BE2C (cell line): ENCODE measurements around the gene TTC28.

Experiments
- DNase-seq: peaks from one replicate; pipeline ENCODE4 v3.0.0-alpha.2; 2020
- H3K27me3 ChIP-seq: fragments of 250-450 bp; sonication (Bioruptor Pico); 2 replicates; pipeline ENCODE4 v1.5.1; 2020; ENCODE audit warnings: mild to moderate bottlenecking
- H3K36me3 ChIP-seq: fragments of 250-450 bp; sonication (Bioruptor Pico); 2 replicates; pipeline ENCODE4 v1.5.1; 2020; ENCODE audit warnings: mild to moderate bottlenecking
- H3K4me1 ChIP-seq: fragments of 250-450 bp; sonication (Bioruptor Pico); 2 replicates; pipeline ENCODE4 v1.5.1; 2020
- H3K4me3 ChIP-seq: 2 replicates; pipeline ENCODE4 v1.5.1; 2011; ENCODE audit warnings: low read depth, low read length
- H3K9me3 ChIP-seq: fragments of 250-450 bp; sonication (Bioruptor Pico); 2 replicates; pipeline ENCODE4 v1.5.1; 2020
- CTCF ChIP-seq: IDR thresholded peaks from 2 replicates; pipeline ENCODE4 v1.5.1; 2012; ENCODE audit warnings: mild to moderate bottlenecking, low read depth, low read length

TTC28 gene

GRCh38 chr22:28188178-28188879 lies 491.3 kb downstream of the TTC28 start:
- H3K27me3 ChIP-seq: no peaks in the 10 kb centered on the region
- DNase-seq: no peak
- H3K36me3 ChIP-seq: no peaks in the 10 kb centered on the region
- peaks cover 4% of the 10 kb centered on the region for H3K4me1 ChIP-seq
- no peaks in the 10 kb centered on the region for H3K9me3 ChIP-seq
- TF ChIP-seq CTCF: no peak
- H3K4me3 ChIP-seq: no peak overlapping the region

- H3K4me1 ChIP-seq: peaks cover 4% of the 10 kb centered on the region
- DNase-seq: no peak
- H3K27me3 ChIP-seq: no peaks in the 10 kb centered on the region
- no peaks in the 10 kb centered on the region for H3K9me3 ChIP-seq
- H3K4me3 ChIP-seq: no peak overlapping the region
- no peaks in the 10 kb centered on the region for H3K36me3 ChIP-seq
- no peak for TF ChIP-seq CTCF
Observed at GRCh38 chr22:28187612-28188011, 492.0 kb downstream of the TTC28 start.

GRCh38 chr22:28186641-28187040 lies 493.0 kb downstream of the TTC28 start:
- no peaks in the 10 kb centered on the region for H3K9me3 ChIP-seq
- no peak for DNase-seq
- H3K4me3 ChIP-seq: no peak overlapping the region
- H3K4me1 ChIP-seq: peaks cover 4% of the 10 kb centered on the region
- TF ChIP-seq CTCF: no peak
- no peaks in the 10 kb centered on the region for H3K36me3 ChIP-seq
- H3K27me3 ChIP-seq: no peaks in the 10 kb centered on the region

GRCh38 chr22:28185130-28185529 lies 494.5 kb downstream of the TTC28 start:
- Histone ChIP-seq H3K4me1 (peaks cover 19% of the 10 kb centered on the region), H3K4me3 (no peak overlapping the region), H3K27me3 (no peaks in the 10 kb centered on the region), H3K9me3 (no peaks in the 10 kb centered on the region), H3K36me3 (no peaks in the 10 kb centered on the region)
- DNase-seq: no peak
- no peak for TF ChIP-seq CTCF

GRCh38 chr22:28183078-28183860 lies 496.4 kb downstream of the TTC28 start:
- Histone ChIP-seq H3K4me1 (peaks cover 19% of the 10 kb centered on the region), H3K4me3 (no peak overlapping the region), H3K9me3 (no peaks in the 10 kb centered on the region), H3K27me3 (no peaks in the 10 kb centered on the region), H3K36me3 (no peaks in the 10 kb centered on the region)
- no peak for DNase-seq
- TF ChIP-seq CTCF: no peak
